HG03159 (cell line): Measurements from ENCODE around the gene C6orf52.
"Not testable (repeated sequence)": the region's sequence is repeated elsewhere in the genome, so short reads cannot be mapped to it uniquely, and the experiment has no call there.

Experiments
- ATAC-seq: cut with Tn5 transposase; IDR thresholded peaks from one replicate; pipeline ENCODE4 v1.9.1; 2021; ENCODE audit warnings: mild to moderate bottlenecking, moderate library complexity; ENCODE audit not compliant: unreplicated experiment

Gene C6orf52

DNA sequence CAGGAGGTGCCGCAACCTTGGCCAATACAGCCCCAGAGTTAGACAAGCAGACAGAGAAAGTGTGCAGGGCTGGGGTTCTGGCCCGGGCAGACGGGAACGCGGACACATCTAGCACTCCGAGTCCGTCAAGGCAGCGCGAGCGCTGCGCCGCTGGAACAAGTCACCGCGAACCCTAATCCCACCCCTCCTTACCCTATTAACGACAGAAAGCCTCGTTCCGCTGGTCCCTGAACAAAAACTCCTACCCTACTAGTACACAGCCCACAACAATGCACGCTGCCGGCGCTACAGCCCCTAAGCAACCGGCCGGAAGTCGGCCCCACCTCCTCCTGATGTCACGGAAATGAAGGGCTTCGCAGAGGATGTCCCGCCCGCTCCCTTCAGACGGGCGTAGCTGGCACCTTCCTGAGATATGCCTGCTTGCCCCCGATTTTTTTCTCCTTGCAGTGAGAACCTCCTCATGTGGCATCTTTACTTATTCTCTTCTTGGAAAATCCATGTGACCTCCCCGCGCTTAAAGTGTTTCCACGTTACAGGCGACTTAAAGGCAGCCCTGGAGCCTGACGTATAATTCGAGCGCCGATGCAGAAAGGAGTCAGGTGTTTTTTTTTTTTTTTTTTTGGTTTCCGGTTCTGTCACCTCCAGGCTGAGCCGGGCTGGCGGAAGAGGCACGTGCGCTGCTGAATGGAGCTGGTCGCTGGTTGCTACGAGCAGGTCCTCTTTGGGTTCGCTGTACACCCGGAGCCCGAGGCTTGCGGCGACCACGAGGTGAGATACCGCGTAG lies at the start of gene C6orf52, which contains the start of gene PAK1IP1:
TSS of gene C6orf52 (minus strand) at position 315 of the 784 bp plus-strand sequence. CDS start 7,066 bp downstream, outside the sequence.
TSS of gene PAK1IP1 (plus strand) at position 671 of the 784 bp plus-strand sequence. CDS start at position 685, 14 bp downstream.
- ATAC-seq, result peak; percentile 98

DNA sequence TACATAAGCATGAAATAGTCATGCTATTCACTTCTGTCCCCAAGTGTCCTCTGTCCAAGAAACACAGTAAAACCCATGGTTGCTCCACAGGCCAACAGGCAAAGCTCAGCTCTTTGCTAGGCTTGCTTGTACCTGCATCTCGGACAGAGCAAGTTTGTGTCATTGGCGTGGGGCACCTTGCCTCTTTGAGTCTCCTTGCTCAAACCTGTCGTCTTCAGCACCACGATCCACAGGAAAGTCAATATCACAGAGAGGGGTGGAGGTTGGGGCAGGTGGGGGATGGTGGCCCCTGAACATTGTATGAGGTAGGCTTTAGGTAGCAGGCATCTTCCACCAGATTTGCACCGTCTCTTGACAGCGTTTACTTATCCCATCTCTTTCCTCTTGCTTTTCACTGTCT lies 49.1 kb upstream of the C6orf52 start:
- ATAC-seq, result no peak

DNA sequence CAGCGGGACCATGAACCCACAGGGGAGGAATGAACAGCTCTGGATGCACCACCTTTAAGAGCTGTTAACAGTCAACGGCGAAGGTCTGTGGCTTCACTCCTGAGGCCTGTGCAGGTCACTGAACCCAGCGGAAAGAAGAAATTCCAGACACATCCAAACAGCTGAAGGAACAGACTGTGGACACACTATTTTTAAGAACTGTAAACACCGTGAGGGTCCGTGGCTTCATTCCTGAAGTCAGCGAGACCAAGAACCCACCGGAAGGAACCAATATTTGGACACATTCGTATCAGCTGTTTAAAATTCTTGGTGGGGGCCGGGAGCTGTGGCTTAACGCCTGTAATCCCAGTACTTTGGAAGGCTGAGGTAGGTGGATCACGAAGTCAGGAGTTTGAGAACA lies 47.8 kb upstream of the C6orf52 start:
- ATAC-seq, result no peak

DNA sequence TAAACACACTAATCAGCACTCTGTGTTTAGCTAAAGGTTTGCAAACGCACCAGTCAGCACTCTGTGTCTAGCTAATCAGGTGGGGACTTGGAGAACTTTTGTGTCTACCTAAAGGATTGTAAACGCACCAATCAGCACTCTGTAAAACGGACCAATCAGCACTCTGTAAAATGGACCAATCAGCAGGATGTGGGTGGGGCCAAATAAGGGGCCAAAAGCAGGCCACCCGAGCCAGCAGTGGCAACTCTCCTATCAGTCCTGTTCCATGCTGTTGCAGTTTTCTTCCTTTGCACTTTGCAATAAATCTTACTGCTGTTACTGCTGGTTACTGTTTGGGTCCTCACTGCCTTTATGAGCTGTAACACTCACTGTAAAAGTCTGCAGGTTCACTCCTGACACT lies 47.2 kb upstream of the C6orf52 start:
- ATAC-seq, result not testable (repeated sequence)

DNA sequence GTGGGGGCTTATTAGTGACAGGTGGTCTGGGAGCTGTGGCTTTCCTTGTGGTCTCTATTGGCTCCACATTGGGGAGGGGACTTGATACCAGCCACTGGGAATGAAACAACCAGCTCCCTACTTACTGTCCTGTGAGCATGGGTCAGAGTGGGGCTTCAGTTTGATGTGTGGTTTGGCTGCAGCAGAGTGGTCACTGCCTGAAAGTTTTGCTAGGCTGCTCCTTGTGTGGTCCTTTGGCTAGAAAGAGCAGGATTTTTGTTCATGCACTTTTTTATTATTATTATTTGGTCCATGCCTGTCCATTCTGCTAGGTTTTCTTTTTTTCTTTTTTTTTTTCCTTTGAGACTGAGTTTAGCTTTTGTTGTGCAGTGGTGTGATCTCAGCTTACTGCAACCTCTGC lies 45.6 kb upstream of the C6orf52 start:
- no peak for ATAC-seq

DNA sequence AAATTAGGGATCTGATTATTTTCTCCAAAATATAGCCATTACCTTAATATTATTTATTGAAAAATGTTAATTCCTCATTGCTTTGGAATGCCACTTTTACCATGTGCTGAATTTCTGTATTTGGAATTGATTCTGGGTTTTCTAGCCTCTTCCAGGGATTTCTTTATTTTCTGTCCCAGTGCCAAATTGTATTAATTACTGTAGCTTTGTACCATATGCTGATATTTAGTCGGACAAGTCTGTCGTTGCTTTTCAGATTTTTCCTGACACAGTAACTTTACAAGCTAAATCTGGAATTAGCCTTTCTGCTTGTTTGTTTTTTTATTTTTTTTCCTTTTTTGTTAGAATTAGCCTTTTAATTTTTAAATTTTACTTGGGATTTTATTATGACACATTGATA lies 42.3 kb upstream of the C6orf52 start:
- ATAC-seq, result no peak

DNA sequence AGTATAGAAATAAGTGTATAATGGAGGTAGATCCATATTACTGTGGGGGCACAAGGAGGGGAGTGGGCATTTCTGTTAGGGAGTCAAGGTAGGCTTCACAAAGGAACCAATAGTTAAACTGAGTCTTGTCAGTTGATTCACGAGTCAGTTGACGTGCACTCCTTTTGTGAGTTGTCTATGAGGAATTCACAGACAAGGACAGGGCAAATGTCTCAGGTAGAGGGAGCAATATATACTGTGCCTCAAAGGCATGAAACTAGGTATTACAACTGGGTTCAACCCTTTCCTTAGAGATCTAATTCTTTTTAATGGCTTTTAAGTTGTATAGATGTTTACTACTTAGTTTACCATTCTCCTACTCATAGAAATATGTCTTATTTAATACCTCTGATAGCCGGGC lies 39.4 kb upstream of the C6orf52 start:
- no peak for ATAC-seq

DNA sequence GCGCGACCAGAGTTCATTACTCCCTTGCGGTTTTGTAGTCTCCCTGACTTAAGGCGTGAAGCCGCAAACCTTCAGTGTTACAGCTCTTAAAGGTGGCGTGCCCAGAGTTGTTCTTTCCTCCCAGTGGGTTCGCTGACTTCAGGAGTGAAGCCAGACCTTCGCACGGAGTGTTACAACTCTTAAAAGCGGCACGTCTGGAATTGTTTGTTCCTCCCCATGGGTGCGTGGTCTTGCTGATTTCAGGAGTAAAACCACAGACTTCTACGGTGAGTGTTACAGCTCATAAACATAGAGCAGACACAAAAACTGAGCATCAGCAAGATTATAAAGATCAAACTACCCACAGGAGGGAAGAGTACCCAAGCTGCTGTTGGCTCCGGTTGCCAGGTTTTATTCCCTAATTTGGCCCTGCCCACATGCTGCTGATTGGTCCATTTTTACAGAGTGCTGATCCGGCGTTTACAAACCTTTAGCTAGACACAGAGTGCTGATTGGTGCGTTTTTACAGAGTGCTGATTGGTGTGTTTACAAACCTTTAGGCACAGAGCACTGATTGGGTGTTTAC lies 38.8 kb upstream of the C6orf52 start:
- no peak for ATAC-seq

DNA sequence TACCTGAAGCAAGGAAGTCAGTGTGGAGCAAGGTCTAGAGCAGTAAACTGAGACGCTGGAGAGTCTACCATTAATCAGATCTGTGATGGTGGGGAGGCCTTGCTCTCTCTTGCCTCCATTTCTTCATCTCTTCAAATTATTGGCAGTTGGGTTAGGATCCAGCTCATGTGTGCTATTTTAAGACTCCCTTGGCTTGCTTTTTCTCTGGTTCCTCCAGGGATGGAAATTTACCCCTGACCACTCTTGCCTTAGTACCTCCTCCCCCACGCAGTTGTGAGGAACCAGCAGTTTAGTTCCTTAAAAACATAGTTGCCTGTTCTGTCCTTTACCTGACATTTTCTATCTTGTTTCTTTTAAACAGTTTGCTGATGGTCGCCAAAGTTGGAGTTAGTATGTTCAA lies 35.8 kb upstream of the C6orf52 start:
- no peak for ATAC-seq

DNA sequence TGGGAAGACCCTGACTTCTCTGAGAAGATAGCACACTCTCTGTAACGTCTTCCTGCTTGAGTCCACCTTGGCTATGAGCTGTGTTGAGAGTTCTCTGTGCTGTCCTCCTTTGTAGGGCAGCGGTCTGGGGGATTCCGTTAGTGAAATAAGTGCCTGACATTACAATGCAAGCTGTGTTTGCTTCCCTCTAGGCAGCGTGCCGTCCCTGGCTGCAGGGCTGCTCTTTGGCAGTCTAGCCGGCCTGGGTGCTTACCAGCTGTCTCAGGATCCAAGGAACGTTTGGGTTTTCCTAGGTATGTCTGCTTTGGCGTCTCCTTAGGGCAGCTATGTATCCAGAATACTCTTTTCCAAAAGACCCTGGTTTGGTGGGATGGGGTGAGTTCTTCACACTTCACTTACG lies 31.3 kb upstream of the C6orf52 start:
- no peak for ATAC-seq

DNA sequence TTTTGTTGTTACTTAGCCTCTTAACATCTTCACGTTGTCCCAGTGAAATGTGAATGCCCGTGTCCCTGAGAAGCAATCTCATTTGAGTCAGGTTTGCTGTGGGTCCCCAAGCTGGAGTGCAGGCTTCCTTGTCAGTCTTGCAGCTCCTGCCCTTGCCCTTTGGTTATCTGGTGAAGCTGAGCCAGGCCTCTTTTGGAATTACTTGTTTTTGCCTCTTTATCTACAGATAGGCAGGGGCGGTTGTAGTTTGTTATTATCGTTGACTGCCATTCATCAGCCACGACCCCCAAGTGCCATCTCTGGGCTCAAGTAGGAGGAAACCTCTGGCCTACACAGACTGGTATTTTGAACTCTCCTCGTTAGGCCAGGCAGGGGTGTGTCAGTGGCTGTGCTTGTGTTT lies 30.6 kb upstream of the C6orf52 start:
- no peak for ATAC-seq

DNA sequence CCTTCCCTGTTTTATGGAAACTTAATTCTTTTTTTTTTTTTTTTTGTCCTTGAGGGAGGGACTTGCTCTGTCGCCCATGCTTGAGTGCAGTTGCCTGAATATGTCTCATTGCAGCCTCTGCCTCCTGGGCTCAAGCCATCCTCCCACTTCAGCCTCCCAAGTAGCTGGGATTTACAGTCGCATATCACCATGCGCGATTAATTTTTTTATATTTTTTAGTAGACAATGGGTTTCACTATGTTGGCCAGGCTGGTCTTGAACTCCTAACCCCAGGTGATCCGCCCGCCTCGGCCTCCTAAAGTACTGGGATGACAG lies 29.1 kb upstream of the C6orf52 start:
- ATAC-seq, result no peak

DNA sequence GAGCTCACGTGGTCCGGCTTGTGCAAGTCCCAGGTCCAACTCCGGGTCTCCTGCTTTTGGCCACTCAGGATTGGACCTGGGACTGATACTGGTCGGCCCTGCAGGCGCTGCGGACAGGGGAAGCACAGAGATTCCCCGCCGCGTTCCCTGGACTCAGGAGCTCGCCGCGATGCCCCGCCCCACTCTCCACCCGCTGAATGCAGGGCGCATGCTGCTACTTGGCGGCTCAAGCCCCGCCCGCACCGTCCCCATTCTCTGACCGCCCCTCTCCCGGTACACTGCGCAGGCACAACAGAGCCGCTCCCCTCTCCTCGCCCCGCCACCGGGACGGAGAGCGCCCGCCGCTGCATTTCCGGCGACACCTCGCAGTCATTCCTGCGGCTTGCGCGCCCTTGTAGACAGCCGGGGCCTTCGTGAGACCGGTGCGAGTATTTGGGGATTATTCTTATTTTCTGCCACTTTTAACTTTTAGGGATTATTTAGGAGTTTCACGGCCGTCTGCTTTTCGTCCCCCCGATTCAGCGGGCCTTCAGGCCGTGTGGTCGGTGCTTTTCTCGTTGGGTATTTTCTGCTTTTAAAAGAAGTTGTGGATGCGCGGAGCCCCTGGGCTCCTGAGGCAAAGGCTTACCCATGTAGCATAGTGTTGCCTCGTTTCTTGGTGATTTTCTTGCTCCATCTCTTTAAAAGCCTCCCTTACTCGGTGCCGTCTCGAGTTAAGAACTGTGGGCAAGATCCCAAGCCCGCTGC lies 28.6 kb upstream of the C6orf52 start, which contains the start of gene TMEM14C:
TSS of gene TMEM14C (plus strand) at position 251 of the 747 bp plus-strand sequence. CDS start 1,544 bp downstream, outside the sequence.
- ATAC-seq, result peak; percentile 96

DNA sequence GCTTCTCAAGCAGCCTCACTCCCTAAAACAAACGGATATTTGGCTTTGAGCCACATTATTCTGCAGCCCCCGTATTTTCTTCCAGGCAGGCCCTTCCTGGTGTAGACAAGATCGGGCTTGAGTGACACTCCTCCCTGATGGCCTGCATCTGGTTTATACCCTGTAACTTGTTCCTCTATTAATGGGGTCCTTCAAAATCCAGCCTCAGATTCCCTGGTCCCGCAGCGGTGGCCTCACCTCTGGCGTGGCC lies 28.1 kb upstream of the C6orf52 start:
- no peak for ATAC-seq

DNA sequence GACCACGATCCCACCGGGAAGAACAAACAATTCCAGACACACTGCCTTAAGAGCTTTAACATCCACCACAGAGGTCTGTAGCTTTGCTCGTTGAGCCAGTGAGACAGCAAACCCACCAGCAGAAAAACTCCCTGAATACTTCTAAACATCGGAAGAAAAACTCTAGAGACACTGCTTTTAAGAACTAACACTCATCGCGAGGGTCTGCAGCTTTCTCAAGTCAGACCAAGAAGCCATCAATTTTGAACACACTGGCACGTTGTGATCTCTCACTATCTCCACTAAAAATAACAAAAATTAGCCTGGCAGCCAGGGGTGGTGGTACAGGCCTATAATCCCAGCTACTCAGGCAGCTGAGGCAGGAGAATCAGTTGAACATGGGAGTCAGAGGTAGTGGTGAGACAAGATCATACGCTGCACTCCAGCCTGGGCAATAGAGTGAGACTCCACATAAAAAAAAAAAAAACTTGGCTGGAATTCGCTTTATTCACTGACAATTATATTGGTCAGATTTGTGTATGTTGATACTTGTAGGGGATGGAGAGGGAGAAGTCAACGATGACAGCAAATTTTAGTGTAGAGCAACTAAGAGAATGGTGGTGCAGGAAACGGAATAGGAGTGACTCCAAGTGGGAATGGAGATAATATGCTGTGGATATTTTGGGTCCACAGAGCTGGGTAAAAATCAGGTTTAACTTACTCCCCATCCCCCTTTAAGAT lies 27.6 kb upstream of the C6orf52 start:
- no peak for ATAC-seq

DNA sequence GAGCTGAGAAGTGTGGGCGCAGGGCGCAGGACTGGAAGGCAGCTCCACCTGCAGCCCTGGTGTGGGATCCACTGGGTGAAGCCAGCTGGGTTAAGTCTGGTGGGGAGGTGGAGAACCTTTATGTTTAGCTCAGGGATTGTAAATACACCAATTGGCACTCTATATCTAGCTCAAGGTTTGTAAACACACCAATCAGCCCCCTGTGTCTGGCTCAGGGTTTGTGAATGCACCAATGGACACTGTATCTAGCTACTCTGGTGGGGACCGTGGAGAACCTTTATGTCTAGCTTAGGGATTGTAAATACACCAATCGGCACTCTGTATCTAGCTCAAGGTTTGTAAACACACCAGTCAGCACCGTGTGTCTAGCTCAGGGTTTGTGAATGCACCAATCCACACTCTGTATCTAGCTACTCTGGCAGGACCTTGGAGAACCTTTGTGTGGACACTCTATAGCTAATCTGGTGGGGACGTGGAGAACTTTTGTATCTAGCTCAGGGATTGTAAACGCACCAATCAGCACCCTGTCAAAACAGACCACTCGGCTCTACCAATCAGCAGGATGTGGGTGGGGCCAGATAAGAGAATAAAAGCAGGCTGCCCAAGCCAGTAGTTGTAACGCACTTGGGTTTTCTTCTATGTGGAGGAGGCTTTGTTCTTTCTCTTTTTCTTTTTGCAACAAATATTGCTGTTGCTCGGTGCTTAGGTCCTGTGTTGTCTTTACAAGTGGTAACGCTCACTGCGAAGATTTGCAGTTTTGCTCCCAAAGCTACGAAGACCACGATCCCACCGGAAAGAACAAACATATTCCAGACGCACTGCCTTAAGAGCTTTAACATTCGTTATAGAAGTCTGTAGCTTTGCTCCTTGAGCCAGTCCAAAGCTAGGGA lies 26.8 kb upstream of the C6orf52 start:
- ATAC-seq, result not testable (repeated sequence)

DNA sequence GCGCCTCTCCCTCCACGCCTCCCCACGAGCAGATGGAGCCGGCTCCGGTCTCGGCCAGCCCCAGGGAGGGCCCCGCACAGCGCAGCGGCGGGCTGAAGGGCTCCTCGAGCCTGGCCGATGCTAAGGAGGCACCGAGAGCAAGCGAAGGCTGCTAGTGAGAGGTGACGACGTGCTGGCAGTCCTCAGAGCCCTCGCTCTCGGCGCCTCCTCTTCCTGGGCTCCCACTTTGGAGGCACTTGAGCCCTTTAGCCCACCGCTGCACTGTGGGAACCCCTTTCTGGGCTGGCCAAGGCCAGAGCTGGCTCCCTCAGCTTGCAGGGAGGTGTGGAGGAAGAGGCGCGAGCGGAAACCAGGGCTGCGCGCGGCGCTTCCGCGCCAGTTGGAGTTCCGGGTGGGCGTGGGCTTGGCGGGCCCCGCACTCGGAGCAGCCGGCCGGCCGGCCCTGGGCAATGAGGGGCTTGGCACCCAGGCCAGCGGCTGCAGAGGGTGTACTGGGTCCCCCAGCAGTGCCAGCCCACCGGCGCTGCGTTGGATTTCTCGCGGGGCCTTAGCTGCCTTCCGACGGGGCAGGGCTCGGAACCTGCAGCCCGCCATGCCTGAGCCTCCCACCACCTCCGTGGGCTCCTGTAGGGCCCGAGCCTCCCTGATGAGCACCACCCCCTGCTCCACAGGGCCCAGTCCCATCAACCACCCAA lies 26.0 kb upstream of the C6orf52 start:
- peak; percentile 26 for ATAC-seq

DNA sequence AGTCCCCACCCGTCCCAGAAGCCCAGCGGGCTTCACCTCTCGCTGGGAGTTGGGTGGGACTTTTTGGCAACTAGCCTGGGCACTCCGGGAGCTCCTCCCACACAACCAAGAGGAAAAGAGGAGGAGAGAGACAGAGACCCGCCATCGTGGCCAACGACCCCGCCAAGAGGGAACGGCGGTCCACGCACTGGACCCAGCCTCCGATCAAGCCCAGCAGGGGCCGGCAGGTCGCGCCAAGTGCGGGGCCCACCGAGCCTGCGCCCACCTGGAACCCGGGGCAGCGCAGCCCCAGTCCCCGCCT lies 25.5 kb upstream of the C6orf52 start:
- no peak for ATAC-seq

DNA sequence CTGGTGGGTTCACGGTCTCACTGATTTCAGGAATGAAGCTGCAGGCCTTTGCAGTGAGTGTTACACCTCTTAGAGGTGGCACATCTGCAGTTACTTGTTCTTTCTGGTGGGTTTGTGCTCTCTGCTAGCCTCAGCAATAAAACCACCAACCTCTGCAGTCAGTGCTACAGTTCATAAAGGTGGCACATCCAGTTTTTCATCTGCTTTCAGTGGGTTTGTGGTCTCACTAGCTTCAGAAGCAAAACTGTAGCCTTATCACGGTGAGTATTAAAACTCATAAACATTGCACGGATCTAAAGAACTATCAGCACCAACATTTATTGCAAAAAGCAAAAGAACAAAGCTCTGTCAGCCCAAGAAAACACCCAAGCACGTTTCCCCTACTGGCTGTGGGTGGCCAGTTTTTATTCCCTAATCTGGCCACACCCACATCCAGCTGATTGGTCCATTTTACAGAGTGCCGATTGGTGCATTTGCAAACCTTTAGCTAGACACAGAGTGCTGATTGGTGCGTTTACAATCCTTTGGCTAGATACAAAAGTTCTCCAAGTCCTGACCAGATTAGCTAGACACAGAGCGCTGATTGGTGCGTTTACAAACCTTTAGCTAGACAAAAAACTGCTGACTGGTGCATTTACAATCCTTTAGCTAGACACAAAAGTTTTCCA lies 25.0 kb upstream of the C6orf52 start:
- no peak for ATAC-seq

DNA sequence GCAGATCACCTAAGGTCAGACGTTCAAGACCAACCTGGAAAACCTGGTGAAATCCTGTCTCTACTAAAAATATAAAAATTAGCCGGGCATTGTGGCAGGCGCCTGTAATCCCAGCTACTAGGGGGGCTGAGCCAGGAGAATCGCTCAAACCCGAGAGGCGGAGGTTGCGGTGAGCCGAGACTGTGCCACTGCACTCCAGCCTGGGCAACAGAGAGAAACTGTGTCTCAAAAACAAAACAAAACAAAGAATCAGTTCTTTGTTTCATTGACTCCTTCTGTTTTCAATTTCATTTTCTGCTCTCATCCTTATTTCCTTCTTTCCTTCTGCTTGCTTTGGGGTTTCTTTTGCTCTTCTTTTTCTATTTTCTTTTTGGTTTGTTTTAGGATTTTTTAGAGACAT lies 19.5 kb upstream of the C6orf52 start:
- no peak for ATAC-seq
